NCI-H446 treated with DMSO at 0.1 percent for 48 hours (cell line): Measurements from ENCODE around the gene PEX1.
"Not testable (repeated sequence)": the region's sequence is repeated elsewhere in the genome, so short reads cannot be mapped to it uniquely, and the experiment has no call there.

ENCODE experiments used
- DNase-seq: peaks from one replicate; lab custom pipeline; 2025; lab: John Stamatoyannopoulos, UW

Gene PEX1

GRCh38 chr7:92528188-92528957 lies at the start of gene PEX1, which contains the start of gene RBM48:
Gene PEX1 (minus strand): TSS chr7:92528520. CDS start chr7:92528435, 85 bp downstream.
Gene RBM48 (plus strand): TSS chr7:92528795. CDS start chr7:92528814, 19 bp downstream.
- peak; percentile 97 for DNase-seq

- DNase-seq: no peak
Measured at GRCh38 chr7:92576296-92576695, 48.0 kb upstream of the PEX1 start.

GRCh38 chr7:92569137-92569536 lies 40.8 kb upstream of the PEX1 start:
- no peak for DNase-seq

- no peak for DNase-seq
Measured at GRCh38 chr7:92567460-92567859, 39.1 kb upstream of the PEX1 start.

GRCh38 chr7:92563345-92563744 lies 35.0 kb upstream of the PEX1 start:
- DNase-seq: no peak

GRCh38 chr7:92560602-92561001 lies 32.3 kb upstream of the PEX1 start:
- no peak for DNase-seq

- DNase-seq: no peak
Measured at GRCh38 chr7:92557808-92558362, 29.6 kb upstream of the PEX1 start.

GRCh38 chr7:92557249-92557648 lies 28.9 kb upstream of the PEX1 start:
- DNase-seq: no peak

GRCh38 chr7:92550194-92550593 lies 21.9 kb upstream of the PEX1 start:
- no peak for DNase-seq

- no peak for DNase-seq
Measured at GRCh38 chr7:92547579-92547978, 19.3 kb upstream of the PEX1 start.

- no peak for DNase-seq
Measured at GRCh38 chr7:92546856-92547497, 18.7 kb upstream of the PEX1 start.

GRCh38 chr7:92545116-92545515 lies 16.8 kb upstream of the PEX1 start:
- not testable (repeated sequence) for DNase-seq

- DNase-seq: not testable (repeated sequence)
Measured at GRCh38 chr7:92543542-92543941, 15.2 kb upstream of the PEX1 start.

GRCh38 chr7:92534572-92534971 lies 6.3 kb upstream of the PEX1 start:
- DNase-seq: no peak

GRCh38 chr7:92528958-92529264 lies 591 bp upstream of the PEX1 start:
- no peak for DNase-seq

GRCh38 chr7:92527300-92528187 lies 776 bp downstream of the PEX1 start:
- DNase-seq: no peak

- DNase-seq: no peak
Measured at GRCh38 chr7:92523110-92523509, 5.2 kb downstream of the PEX1 start.

- no peak for DNase-seq
Measured at GRCh38 chr7:92520024-92520423, 8.3 kb downstream of the PEX1 start.

- no peak for DNase-seq
Measured at GRCh38 chr7:92517631-92518030, 10.7 kb downstream of the PEX1 start.

- no peak for DNase-seq
Measured at GRCh38 chr7:92513167-92513902, 15.0 kb downstream of the PEX1 start.

GRCh38 chr7:92508946-92509345 lies 19.4 kb downstream of the PEX1 start:
- no peak for DNase-seq

- DNase-seq: no peak
Measured at GRCh38 chr7:92506363-92506762, 22.0 kb downstream of the PEX1 start.
